Daoy (cell line): ENCODE data around the gene RELCH. TPM values are rescaled to one million over a fixed set of nuclear protein-coding genes. Genes with fewer than 3 reads are reported as not detected.

Experiments used
- DNase-seq: peaks from one replicate; pipeline ENCODE4 v3.0.0-alpha.2; 2015; ENCODE audit warnings: low read depth
- total RNA-seq: library from RNA; depleted of rRNA; stranded (reverse); fragments of >200 nt; shearing (Covaris generic); gene quantifications from 2 replicates; pipeline ENCODE4 v1.2.3, GENCODE V29; 2014

RELCH gene
- total RNA-seq, 1 experiment from 2014 or later: 27.1 TPM

DNA sequence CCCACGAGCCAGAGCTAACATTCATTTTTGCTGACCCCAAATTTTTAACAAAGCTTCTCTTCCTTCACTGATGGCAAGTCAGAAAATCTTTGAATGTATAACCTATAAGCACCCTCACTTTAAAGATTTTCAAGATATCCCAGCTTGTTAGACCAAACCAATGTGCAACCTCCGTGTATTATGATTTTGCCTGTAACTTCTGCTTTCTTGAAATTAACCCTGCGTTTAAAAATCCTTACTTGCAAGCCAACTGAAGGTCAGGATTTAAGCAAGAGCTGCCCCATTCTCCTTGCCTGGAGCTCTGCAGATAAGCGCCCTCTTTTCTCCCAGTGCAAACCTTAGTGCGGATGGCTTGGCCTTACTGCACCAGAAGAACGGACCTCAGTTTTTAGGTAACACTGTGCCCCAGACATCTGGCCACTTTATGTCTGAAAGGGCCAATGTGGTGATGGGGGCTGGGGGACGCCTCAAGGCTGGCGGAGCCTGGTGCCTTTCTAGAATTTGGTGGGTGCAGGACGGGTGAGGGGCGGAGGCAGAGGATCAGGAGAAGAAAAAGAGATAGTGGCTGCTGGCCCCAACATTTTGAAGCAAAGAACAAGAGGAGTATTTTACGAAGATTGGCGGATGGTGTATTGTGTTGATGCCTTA lies 137.2 kb downstream of the RELCH start:
- no peak for DNase-seq

DNA sequence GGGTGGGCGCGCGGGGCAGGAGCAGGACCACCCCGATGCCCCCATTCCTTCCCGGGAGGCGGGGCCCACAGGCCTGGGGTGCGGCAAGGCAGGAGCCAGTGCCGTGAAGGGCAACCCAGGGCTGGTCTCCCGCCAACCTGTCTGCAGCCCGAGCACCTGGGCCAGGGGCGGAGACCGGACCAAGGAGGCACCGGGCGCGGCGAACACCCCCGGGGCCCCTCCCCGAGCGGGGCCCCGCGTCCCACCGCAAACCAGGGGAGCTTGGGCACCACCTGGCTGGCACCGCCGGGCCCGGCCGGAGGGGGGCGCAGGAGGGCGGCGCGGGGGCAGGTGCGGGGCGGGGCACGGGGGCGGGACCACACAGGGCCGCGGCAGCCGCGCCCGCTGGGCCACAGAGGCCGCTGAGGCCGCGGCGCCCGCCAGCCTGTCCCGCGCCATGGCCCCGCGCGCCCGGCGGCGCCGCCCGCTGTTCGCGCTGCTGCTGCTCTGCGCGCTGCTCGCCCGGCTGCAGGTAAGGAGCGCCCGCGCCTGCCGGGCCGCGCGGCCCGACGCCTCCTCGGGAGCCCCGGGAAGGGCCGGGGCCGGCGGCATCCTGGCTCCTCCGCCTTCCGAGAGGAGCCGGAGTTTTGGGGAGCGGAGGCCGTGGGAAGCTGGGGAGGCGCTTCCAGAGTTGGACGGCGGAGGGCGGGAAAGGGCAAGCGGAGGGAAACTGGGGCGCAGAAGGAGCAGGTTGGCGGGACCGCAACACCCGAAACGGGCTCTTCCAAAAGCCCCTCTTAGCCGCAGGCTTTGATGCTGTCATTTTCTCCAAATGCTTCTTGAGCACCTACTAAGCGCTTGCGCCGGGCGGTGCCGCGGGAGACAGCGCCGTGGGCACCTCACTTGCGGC lies 138.1 kb downstream of the RELCH start, which contains the start of gene TNFRSF11A:
TNFRSF11A (plus strand) TSS at position 394 of the 889 bp plus-strand sequence; CDS start at position 437, 43 bp downstream.
- DNase-seq: peak; percentile 66

- DNase-seq: peak; percentile 18
These were observed 139.0 kb downstream of the RELCH start for GRCh38 chr18:62325806-62326645.

DNA sequence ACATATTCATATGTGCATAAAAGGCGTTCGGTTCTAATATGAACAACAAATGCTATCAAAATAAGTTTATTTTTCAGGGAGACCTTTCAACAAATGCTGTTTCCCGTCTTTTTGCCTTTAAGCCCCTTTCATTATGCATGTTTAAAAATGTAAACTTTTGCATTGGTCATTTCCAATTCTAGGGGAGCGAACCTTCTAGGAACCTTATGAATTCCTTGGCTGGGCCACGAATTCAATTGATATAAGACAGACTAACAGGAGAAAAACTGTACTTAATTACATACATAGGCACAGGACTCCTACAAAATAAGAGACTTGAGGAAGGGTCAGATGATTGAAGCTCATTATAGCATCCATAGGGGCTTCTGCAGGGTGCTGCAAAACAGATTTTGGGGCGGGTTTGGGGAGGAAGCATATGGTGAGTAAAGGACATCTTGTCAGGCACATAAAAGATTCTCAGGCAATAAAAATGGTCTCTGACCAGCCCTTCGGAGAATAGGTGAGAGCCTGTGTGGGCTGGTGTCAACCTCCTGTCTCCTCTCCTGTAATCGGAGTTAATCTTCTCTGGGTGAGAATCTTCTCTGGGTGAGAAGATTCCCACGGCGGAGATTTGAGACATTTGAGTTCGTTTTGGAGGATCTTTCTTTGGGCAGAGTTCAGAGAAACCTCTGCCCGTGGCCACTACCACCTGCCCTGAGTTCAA lies 139.7 kb downstream of the RELCH start:
- DNase-seq: no peak

GRCh38 chr18:62327977-62328376 lies 140.9 kb downstream of the RELCH start:
- DNase-seq: no peak

DNA sequence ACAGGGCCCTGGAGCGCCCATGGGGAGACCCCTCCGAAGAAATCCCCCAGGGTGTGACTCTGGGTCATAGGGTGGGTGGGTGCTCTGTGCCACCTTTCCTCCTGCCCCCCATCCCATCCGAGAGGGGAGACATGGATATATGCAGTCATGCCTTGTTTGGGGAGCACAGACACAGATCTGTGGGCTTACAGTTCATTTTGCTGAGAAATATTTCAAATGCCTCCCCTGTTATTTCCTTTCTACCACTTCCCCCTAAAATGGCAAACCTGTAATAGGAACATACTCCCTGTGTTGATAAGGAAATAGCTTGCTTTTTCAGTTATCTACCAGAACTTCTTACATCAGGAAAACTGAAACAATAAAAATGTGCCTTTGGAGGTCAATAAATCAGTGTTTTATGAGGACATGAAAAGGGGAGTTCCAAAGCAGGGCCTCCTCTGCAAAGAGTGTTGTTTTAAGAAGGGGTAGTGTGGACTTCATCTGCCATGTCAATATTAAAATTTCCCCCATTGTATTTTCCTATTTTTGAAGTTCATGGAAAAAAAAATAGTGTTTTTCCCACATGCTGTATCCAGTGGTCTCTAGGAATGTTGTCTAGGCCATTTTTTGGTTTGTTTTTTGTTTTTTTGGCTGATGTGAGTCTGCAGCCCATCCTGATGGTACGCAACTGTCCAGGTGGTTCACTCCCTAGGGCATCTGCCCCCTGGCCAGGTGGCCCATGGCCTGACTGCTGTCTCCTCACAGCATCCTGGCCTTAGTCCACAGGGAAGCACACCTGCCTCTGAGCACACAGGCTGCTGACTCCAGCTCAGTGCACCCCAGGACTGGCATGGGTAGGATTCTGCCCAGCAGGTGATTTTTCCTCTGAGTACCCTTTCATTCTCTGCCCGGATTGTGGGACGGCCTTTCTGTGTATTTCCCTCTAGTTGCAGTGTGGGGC lies 141.8 kb downstream of the RELCH start:
- DNase-seq: no peak

- peak; percentile 79 for DNase-seq
These were observed 142.8 kb downstream of the RELCH start for GRCh38 chr18:62329691-62330454.

- no peak for DNase-seq
These were observed 143.6 kb downstream of the RELCH start for GRCh38 chr18:62330650-62331049.

DNA sequence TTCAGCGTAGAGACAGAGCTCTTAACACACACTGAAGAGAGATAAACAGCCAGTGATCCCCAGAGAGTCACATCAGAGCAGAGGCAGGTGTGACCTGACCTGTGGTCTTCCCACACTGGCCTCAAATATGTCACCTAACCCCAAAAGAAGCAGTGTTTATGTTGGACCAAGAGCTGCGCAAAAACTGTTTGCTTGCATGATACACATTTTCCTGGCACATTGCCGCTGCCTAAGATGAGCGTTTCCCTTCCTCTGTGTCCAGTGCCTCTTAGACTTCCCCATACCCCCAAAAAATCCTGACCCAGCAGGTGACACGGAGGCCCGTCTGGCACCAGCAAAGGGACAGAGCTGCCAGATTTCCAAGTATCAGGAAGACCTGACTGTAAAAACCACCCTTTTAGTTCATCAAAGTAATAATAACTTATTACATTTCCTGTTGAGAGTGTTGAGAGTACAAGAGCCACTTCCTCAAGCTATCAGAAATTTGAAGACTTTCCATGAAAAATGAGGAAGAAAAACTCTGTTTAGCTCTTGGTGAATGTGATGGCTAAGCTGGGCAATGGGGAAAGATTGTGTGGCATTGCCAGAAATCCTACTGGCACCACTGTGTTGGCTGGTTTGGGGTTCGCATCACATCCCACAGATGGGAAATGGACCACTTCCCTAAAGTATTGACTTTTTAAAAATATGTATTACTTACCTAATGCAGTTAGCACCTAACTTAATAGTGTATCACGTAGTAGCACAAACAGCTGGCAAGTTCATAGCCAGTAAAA lies 144.7 kb downstream of the RELCH start:
- peak; percentile 56 for DNase-seq

- no peak for DNase-seq
These were observed 145.4 kb downstream of the RELCH start for GRCh38 chr18:62332431-62332830.

DNA sequence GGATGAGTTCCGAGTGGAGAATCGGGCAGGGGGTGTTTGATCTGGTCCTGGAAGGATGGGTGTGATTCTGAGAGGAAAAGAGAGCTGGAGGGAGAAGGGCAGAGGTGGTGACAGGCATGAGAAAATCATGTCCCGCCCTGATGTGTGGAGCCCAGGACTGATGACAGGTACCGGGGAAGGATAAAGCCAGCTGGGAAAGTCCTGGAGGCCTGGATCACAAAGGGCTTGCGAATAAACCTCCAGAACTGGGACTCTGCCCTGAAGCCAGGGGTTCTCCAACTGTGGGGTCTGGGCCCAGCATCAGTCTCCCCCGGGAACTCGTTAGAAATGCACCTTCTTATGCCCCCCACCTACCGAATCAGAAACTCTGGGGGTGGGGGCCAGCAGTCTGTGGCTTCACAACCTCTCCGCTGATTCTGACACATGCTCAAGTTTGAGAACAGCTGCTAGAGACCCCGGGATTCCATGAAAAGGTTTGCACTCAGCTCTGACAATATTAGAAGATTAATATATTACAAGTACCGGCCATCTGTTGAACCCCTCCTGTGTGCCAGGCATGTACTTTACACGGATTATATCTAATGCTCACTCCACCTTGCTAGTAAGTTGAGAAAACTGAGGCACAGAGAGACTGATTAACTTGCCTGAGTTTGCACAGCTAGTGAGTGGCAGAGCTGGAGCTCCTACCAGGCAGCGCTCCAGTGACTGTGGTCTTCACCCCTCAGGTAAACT lies 146.1 kb downstream of the RELCH start:
- DNase-seq: no peak

- DNase-seq: peak; percentile 86
These were observed 147.1 kb downstream of the RELCH start for GRCh38 chr18:62334120-62334519.

GRCh38 chr18:62335494-62335893 lies 148.4 kb downstream of the RELCH start:
- no peak for DNase-seq

DNA sequence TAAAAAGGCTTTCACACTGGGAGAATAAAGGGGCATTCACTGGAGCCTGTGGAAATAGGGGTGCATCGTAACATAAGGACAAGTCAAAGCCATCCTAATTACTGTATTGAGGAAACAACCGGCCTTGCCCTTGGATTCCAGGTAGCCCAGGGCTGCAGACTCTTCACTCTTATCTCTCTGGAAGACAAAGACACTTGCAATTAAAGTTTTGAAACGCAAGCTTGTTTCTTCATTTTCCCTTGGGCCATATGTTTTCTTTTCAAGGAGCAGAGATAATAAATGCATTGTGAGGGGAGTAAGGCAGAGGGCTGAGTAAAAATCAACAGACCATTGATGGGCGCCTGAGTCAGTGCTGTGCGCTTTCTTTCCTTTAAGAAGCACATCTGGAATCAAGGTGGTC lies 149.6 kb downstream of the RELCH start:
- peak; percentile 16 for DNase-seq

- DNase-seq: no peak
These were observed 150.3 kb downstream of the RELCH start for GRCh38 chr18:62337336-62337735.

DNA sequence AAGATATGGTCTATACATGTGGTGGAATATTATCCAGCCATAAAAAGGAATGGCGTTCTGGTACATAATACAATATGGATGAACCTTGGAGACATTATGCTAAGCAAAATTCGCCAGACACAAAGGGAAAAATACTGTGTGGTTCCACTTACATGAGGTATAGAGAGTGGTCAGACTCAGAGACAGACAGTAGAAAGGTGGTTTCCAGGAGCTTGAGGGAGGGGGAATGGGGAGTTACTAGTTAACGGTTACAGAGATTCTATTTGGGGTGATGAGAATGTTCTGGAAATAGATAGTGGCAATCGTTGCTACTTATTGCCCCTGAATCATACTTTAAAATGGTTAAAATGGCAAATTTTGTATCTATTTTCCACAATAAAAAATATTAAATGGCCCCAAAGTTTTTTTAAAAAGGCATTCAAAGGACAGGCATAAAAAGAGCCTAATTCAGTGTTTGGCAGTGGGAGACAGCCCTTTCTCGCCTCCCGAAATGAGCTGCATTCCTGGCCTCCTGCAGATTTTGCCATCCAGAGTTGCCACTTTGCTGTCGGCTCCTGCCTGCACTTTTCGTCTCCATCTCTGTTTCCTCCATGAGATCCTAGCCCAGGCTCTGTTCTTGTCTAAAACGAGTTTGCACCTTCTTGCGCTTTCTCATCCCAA lies 151.5 kb downstream of the RELCH start:
- no peak for DNase-seq
